Measurements from ENCODE around the gene PBXIP1.
A peak's percentile ranks its signal among the peaks of the same experiment; 100 is the strongest.

Gene PBXIP1

GRCh38 chr1:154967331-154967950 lies 11.5 kb upstream of the PBXIP1 start:
- no peak for TF ChIP-seq CTCF (IDR thresholded peaks at IDR 0.05; ENCODE audit: borderline replicate concordance, control extremely low read depth, extremely low read depth, insufficient read depth, missing control alignments)
- in situ Hi-C loops (cut with MboI; ENCODE audit: low sequenced_read_pairs, unreplicated experiment), result no loop called here
- no peak for DNase-seq (ENCODE audit: low spot score)

GRCh38 chr1:154966111-154966510 lies 10.2 kb upstream of the PBXIP1 start:
- no peak for TF ChIP-seq CTCF (IDR thresholded peaks at IDR 0.05; ENCODE audit: borderline replicate concordance, control extremely low read depth, extremely low read depth, insufficient read depth, missing control alignments)
- in situ Hi-C loops (cut with MboI; ENCODE audit: low sequenced_read_pairs, unreplicated experiment), result no loop called here

GRCh38 chr1:154964359-154964758 lies 8.5 kb upstream of the PBXIP1 start:
- in situ Hi-C loops (cut with MboI; ENCODE audit: low sequenced_read_pairs, unreplicated experiment), result no loop called here
- no peak for DNase-seq (ENCODE audit: low spot score)
- no peak for TF ChIP-seq CTCF (IDR thresholded peaks at IDR 0.05; ENCODE audit: borderline replicate concordance, control extremely low read depth, extremely low read depth, insufficient read depth, missing control alignments)

More at GRCh38 chr1:154966111-154966510, 10.2 kb upstream of the PBXIP1 start:
- no peak for DNase-seq (ENCODE audit: low spot score)

- DNase-seq (ENCODE audit: low spot score), result no peak
- in situ Hi-C loops (cut with MboI; ENCODE audit: low sequenced_read_pairs, unreplicated experiment), result no loop called here
- no peak for TF ChIP-seq CTCF (IDR thresholded peaks at IDR 0.05; ENCODE audit: borderline replicate concordance, control extremely low read depth, extremely low read depth, insufficient read depth, missing control alignments)
These were observed 7.7 kb upstream of the PBXIP1 start for GRCh38 chr1:154963643-154964042.

GRCh38 chr1:154962795-154963330 lies 7.0 kb upstream of the PBXIP1 start:
- TF ChIP-seq CTCF (IDR thresholded peaks at IDR 0.05; ENCODE audit: borderline replicate concordance, control extremely low read depth, extremely low read depth, insufficient read depth, missing control alignments), result no peak
- in situ Hi-C loops (cut with MboI; ENCODE audit: low sequenced_read_pairs, unreplicated experiment), result no loop called here
- DNase-seq (ENCODE audit: low spot score), result no peak

GRCh38 chr1:154962156-154962749 lies 6.4 kb upstream of the PBXIP1 start:
- in situ Hi-C loops (cut with MboI; ENCODE audit: low sequenced_read_pairs, unreplicated experiment), result no loop called here
- TF ChIP-seq CTCF (IDR thresholded peaks at IDR 0.05; ENCODE audit: borderline replicate concordance, control extremely low read depth, extremely low read depth, insufficient read depth, missing control alignments), result no peak
- DNase-seq (ENCODE audit: low spot score), result peak; percentile 50

Data from GM13976 (cell line).